NCI-H1092 (cell line): Measurements from ENCODE around the gene AEBP1.

Experiments
- DNase-seq: peaks from one replicate; lab custom pipeline; 2025; lab: John Stamatoyannopoulos, UW

The AEBP1 gene

GRCh38 chr7:44156453-44157010, 52.4 kb downstream of the AEBP1 start:
- no peak for DNase-seq

GRCh38 chr7:44157116-44158080, 53.3 kb downstream of the AEBP1 start:
- no peak for DNase-seq

GRCh38 chr7:44158096-44158872, 54.1 kb downstream of the AEBP1 start:
- DNase-seq: peak; percentile 19

GRCh38 chr7:44158873-44159631, 54.9 kb downstream of the AEBP1 start:
- DNase-seq: no peak

GRCh38 chr7:44159824-44160630, 55.9 kb downstream of the AEBP1 start:
- no peak for DNase-seq

DNA sequence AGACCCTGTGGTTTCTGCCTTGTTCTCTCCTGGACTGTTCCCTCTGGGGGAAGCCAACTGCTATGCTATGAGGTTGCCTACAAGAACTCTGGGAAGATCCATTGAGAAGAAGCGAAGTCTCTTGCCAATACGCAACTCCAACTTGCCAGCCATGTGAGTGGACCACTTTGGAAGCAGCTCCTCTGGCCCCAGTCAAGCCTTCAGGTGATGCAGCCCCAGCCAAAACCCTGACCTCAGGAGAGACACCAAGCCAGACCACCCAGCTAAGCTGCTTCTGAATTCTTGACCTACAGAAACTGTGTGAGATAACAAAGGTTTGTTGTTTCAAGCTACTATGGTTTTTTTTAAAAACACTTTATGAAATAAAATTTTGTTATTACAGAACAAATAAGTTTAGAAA, 57.2 kb downstream of the AEBP1 start:
- no peak for DNase-seq

GRCh38 chr7:44162179-44162578, 58.0 kb downstream of the AEBP1 start:
- no peak for DNase-seq

GRCh38 chr7:44162785-44163395, 58.7 kb downstream of the AEBP1 start:
- no peak for DNase-seq

GRCh38 chr7:44163591-44163990, 59.4 kb downstream of the AEBP1 start:
- no peak for DNase-seq
